Activated gamma-delta T cell treated with Interleukin-2 at 50 U/mL for 16 hours (primary cell): ENCODE results near the gene NUTF2.

Experiments used
- DNase-seq: peaks from one replicate; pipeline ENCODE4 v3.0.0-alpha.2; 2020

The NUTF2 gene

DNA sequence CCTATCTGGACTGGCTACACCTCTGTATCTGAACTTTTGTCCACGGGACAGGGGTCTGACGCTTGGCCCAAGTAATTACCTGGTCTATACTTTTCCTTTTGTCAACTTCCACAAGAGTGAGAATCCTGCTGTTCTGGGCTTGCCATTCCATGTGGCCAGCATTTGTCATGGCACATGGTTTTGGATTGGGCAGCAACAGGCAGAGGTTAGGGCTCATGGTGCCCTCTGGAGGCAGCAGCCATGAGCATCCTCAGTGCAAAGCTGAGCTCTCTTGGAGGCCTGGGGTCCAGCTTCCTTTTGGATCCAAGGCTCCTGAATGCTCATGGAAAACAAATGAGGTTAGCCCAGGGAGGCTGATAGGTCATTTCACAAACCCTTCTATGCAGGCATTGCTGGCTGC is 18.6 kb downstream of the NUTF2 start:
- DNase-seq, result no peak

DNA sequence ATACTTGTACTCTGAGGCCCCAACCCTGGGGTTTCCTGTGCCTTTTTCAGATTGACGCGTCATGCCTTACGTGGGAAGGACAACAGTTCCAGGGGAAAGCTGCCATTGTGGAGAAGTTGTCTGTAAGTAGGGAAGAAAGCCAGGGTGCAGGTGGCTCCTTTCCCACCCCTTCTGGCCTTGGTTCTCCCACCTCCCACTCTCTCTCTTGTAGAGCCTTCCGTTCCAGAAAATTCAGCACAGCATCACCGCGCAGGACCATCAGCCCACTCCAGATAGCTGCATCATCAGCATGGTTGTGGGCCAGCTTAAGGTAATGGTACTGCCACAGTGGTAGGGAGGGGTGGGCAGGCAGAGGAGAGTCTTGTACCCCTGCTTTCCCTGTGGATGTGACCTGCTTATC is 21.6 kb downstream of the NUTF2 start:
- DNase-seq, result no peak

- no peak for DNase-seq
These were observed 22.9 kb downstream of the NUTF2 start for GRCh38 chr16:67869653-67870052.

GRCh38 chr16:67871256-67871655 is 24.5 kb downstream of the NUTF2 start:
- DNase-seq, result no peak

GRCh38 chr16:67872131-67872630 is 25.4 kb downstream of the NUTF2 start:
- DNase-seq, result no peak

GRCh38 chr16:67872631-67873434 is 26.1 kb downstream of the NUTF2 start, which contains the start of gene EDC4:
TSS of gene EDC4 (plus strand) at chr16:67873052. CDS start at chr16:67873262, 210 bp downstream.
- peak; percentile 84 for DNase-seq

DNA sequence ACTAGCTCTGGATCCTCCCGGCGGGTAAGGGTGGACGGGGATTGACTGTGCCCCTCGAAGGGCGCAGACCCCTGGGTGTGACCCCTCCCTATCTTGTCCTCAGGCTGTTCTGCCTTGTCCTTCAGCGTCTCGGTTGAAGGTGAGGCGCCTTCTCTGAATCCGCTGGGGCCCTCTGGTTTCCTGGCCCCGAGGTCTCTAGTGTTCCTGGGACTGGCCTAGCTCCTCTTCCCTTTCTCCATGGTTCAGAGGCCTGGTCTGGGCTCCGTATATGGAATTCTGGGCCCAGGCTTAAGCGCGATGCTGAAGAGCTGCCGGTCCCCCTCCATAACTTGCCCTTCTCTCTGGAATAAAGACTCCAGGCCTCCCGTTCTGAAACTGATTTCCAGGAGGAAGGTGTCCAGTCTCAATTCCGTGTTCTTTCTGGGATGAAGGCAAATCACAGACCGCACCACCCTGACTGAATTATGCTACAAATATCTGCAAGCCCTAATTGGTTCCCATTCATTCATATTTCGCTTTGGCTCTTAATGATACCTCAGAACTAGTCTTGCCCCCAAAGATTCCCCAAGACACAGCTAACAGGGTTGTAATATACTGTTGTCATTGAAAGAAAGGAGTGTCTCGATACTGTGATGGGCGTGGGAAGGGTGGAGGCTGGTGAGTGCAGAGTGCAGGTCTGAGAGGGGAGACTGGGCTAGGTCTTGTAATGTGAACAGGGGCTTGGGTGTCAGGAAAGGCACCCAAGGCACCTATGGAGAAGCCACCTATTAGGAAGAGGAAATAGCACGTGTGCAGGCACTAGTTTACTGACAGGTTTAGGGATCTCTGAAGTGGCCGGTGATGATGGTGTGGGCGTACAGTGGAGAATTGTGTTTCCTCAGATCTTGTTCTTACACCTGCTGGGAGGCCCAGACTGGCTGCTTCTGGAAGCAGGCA is 27.0 kb downstream of the NUTF2 start:
- DNase-seq, result no peak

DNA sequence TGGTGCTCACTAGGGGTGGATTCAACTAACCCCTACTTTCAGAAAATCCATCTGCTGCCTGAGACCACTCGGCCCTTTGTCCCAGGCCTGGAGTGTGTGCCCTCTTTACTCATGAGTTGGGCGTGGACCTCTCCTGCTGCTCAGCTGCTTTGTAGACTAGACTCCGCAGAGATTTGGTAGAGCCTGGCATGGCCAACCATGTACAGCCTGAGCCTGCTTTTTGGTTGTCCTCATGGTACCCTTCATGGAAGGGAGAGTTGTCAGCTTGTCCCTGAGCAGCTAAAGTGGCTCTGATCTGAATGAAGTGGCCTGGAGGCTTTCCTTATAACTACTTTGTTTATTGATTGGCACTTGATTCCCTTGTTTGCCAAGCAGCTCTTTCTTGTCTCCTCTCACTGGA is 27.6 kb downstream of the NUTF2 start:
- DNase-seq, result no peak

DNA sequence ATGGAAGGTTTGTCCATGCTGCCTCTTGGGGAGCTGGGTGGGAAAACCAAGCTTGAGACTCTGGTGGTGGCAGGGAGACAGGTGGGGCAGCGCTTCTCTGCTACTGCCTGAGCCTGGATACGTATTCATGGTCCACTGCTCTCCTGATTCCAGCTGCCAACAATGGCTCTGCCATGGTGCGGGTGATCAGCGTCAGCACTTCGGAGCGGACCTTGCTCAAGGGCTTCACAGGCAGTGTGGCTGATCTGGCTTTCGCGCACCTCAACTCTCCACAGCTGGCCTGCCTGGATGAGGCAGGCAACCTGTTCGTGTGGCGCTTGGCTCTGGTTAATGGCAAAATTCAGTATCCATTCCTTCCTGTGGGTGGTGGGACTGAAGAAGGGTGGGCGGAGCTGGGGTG is 30.3 kb downstream of the NUTF2 start:
- no peak for DNase-seq

DNA sequence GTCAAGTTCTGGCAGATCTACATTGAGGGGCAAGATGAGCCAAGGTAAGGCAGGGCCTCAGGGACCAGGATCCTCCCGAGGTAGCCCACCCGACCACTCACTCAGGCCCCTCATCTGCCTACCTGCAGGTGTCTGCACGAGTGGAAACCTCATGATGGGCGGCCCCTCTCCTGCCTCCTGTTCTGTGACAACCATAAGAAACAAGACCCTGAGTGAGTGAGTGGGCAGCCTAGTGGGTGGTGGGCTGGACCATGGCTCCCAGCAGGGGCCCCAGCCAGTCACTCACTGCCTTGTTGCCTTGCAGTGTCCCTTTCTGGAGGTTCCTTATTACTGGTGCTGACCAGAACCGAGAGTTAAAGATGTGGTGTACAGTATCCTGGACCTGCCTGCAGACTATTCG is 31.5 kb downstream of the NUTF2 start:
- no peak for DNase-seq

GRCh38 chr16:67878846-67879245 is 32.1 kb downstream of the NUTF2 start:
- DNase-seq, result no peak

GRCh38 chr16:67879462-67879861 is 32.7 kb downstream of the NUTF2 start:
- DNase-seq, result no peak

- DNase-seq, result no peak
These were observed 33.2 kb downstream of the NUTF2 start for GRCh38 chr16:67879936-67880335.

GRCh38 chr16:67880584-67880983 is 33.9 kb downstream of the NUTF2 start:
- no peak for DNase-seq

GRCh38 chr16:67881621-67882161 is 35.0 kb downstream of the NUTF2 start:
- DNase-seq, result no peak

DNA sequence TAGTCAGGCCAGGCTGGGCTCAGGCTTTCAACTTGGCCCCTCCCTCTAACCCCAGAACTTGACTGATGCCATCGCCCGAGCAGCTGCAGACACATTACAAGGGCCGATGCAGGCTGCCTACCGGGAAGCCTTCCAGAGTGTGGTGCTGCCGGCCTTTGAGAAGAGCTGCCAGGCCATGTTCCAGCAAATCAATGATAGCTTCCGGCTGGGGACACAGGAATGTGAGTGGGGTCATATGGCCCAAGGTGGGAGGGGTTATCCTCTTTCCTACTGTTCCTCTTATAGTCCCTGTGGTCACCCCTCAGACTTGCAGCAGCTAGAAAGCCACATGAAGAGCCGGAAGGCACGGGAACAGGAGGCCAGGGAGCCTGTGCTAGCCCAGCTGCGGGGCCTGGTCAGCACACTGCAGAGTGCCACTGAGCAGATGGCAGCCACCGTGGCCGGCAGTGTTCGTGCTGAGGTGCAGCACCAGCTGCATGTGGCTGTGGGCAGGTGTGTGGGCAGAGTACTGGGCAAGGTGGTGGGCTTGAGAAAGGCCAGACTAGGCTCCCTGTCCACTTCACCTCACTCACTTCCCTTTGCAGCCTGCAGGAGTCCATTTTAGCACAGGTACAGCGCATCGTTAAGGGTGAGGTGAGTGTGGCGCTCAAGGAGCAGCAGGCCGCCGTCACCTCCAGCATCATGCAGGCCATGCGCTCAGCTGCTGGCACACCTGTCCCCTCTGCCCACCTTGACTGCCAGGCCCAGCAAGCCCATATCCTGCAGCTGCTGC is 35.8 kb downstream of the NUTF2 start:
- no peak for DNase-seq

- DNase-seq, result no peak
These were observed 36.6 kb downstream of the NUTF2 start for GRCh38 chr16:67883146-67883871.

DNA sequence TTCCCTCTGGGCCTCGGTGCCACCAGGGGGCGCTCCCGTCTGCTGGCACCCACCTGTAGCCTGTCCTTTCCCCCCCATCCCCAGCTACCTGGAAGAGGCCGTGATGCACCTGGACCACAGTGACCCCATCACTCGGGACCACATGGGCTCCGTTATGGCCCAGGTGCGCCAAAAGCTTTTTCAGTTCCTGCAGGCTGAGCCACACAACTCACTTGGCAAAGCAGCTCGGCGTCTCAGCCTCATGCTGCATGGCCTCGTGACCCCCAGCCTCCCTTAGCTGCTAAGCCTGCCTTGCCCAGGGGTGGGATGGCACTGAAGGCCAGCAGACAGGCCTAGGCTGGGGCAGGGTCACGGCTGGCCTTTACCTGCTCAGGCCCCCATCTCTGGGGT is 37.1 kb downstream of the NUTF2 start:
- DNase-seq, result peak; percentile 72

- no peak for DNase-seq
These were observed 38.0 kb downstream of the NUTF2 start, which contains the start of gene NRN1L for GRCh38 chr16:67884684-67885083. TSS of gene NRN1L (plus strand) at chr16:67884885. CDS start at chr16:67884904, 19 bp downstream.

DNA sequence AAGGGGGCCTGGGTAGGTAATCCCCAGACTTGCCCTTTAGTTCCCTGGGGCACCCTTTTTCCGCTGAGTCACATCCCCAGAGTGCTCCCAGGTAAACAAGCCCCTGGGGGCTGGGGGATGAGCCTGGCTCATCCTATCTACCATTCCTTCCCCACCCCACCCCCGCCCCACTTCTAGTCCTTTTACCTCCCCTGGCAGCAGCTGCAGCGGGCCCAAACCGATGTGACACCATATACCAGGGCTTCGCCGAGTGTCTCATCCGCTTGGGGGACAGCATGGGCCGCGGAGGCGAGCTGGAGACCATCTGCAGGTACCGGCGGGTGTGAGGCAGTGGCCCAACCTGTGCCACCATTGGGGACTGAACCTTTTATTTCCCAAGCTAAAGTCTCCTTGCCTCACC is 38.8 kb downstream of the NUTF2 start:
- DNase-seq, result no peak

- DNase-seq, result no peak
These were observed 39.2 kb downstream of the NUTF2 start for GRCh38 chr16:67885976-67886375.

DNA sequence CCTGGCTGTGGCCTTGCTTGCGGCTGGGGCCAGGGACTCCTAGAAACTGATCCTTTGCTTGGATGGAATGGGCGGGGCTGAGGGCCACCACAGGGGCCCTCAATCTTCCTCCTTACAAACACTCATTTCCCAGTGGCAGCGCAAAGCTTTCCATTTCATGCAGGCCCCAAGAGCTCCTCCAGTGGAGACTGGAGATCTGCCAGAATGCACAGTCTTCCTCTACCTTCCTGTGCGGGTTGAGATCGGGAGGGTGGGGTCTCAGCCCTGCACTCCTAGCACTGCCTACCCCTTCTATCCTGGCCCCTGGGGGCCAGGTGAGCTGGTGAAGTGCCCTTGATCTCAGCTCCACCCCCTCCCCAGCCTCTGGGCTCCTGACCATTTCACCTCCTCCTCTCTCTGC is 39.7 kb downstream of the NUTF2 start:
- no peak for DNase-seq
